Measurements from ENCODE around the gene GNE.
A peak's percentile ranks its signal among the peaks of the same experiment; 100 is the strongest.
"Not testable (repeated sequence)": the region's sequence is repeated elsewhere in the genome, so short reads cannot be mapped to it uniquely, and the experiment has no call there.

The GNE gene

GRCh38 chr9:36258208-36258995 is at the start of gene GNE:
GNE (minus strand) TSS chr9:36258448; CDS start chr9:36249355, 9,093 bp downstream.
- DNase-seq (ENCODE audit: low read depth in 2 of 3, low spot score in 2 of 3): peak; percentile 93 to 95 (median 94)

- DNase-seq (ENCODE audit: low read depth in 2 of 3, low spot score in 2 of 3): no peak
Observed at GRCh38 chr9:36306471-36307306, 48.4 kb upstream of the GNE start.

- DNase-seq (ENCODE audit: low read depth in 2 of 3, low spot score in 2 of 3): not testable (repeated sequence)
Observed at GRCh38 chr9:36304366-36304765, 46.1 kb upstream of the GNE start.

GRCh38 chr9:36301227-36301626 is 43.0 kb upstream of the GNE start:
- no peak for DNase-seq (ENCODE audit: low read depth in 2 of 3, low spot score in 2 of 3)

- no peak for DNase-seq (ENCODE audit: low read depth in 2 of 3, low spot score in 2 of 3)
Observed at GRCh38 chr9:36298566-36298965, 40.3 kb upstream of the GNE start.

GRCh38 chr9:36297798-36298197 is 39.5 kb upstream of the GNE start:
- DNase-seq (ENCODE audit: low read depth in 2 of 3, low spot score in 2 of 3): no peak

- DNase-seq (ENCODE audit: low read depth in 2 of 3, low spot score in 2 of 3): not testable (repeated sequence)
Observed at GRCh38 chr9:36294996-36295395, 36.7 kb upstream of the GNE start.

- DNase-seq (ENCODE audit: low read depth in 2 of 3, low spot score in 2 of 3): no peak
Observed at GRCh38 chr9:36293918-36294317, 35.7 kb upstream of the GNE start.

- no peak for DNase-seq (ENCODE audit: low read depth in 2 of 3, low spot score in 2 of 3)
Observed at GRCh38 chr9:36293171-36293570, 34.9 kb upstream of the GNE start.

GRCh38 chr9:36292641-36293040 is 34.4 kb upstream of the GNE start:
- DNase-seq (ENCODE audit: low read depth in 2 of 3, low spot score in 2 of 3): no peak

- no peak for DNase-seq (ENCODE audit: low read depth in 2 of 3, low spot score in 2 of 3)
Observed at GRCh38 chr9:36290996-36291395, 32.7 kb upstream of the GNE start.

GRCh38 chr9:36289836-36290435 is 31.7 kb upstream of the GNE start:
- DNase-seq (ENCODE audit: low read depth in 2 of 3, low spot score in 2 of 3): no peak

- no peak for DNase-seq (ENCODE audit: low read depth in 2 of 3, low spot score in 2 of 3)
Observed at GRCh38 chr9:36288070-36288469, 29.8 kb upstream of the GNE start.

GRCh38 chr9:36286388-36286787 is 28.1 kb upstream of the GNE start:
- DNase-seq (ENCODE audit: low read depth in 2 of 3, low spot score in 2 of 3): no peak

- no peak for DNase-seq (ENCODE audit: low read depth in 2 of 3, low spot score in 2 of 3)
Observed at GRCh38 chr9:36284226-36284625, 26.0 kb upstream of the GNE start.

- no peak for DNase-seq (ENCODE audit: low read depth in 2 of 3, low spot score in 2 of 3)
Observed at GRCh38 chr9:36282275-36282674, 24.0 kb upstream of the GNE start.

- no peak for DNase-seq (ENCODE audit: low read depth in 2 of 3, low spot score in 2 of 3)
Observed at GRCh38 chr9:36280989-36281388, 22.7 kb upstream of the GNE start.

- DNase-seq (ENCODE audit: low read depth in 2 of 3, low spot score in 2 of 3): no peak
Observed at GRCh38 chr9:36278243-36278642, 20.0 kb upstream of the GNE start.

- DNase-seq (ENCODE audit: low read depth in 2 of 3, low spot score in 2 of 3): no peak
Observed at GRCh38 chr9:36276781-36277181, 18.5 kb upstream of the GNE start.

- no peak for DNase-seq (ENCODE audit: low read depth in 2 of 3, low spot score in 2 of 3)
Observed at GRCh38 chr9:36276254-36276653, 18.0 kb upstream of the GNE start.

GRCh38 chr9:36275060-36275459 is 16.8 kb upstream of the GNE start:
- DNase-seq (ENCODE audit: low read depth in 2 of 3, low spot score in 2 of 3): no peak

- DNase-seq (ENCODE audit: low read depth in 2 of 3, low spot score in 2 of 3): not testable (repeated sequence)
Observed at GRCh38 chr9:36273354-36273753, 15.1 kb upstream of the GNE start.

Measured in activated CD8-positive, alpha-beta memory T cell treated with anti-CD3 and anti-CD28 coated beads for 48 hours (primary cell).